Thyroid gland (tissue), 4 donors: ENCODE measurements around the gene GALNTL6.

Source experiments
- CTCF ChIP-seq, 6 experiments: fragments of 200-600 bp in 3 of 6; fragments of 450-650 bp in 3 of 6; sonication (generic) in 3 of 6; IDR thresholded peaks; one replicate each; pipeline ENCODE4 v1.5.1; 2016 to 2019; ENCODE audit warnings: antibody characterized with exemption in 6 of 6, mild to moderate bottlenecking in 2 of 6, inconsistent platforms in 1 of 6, moderate library complexity in 1 of 6
- POLR2A ChIP-seq, 2 donors: fragments of 450-650 bp; IDR thresholded peaks; one replicate each; pipeline ENCODE4 v1.6.1; 2017; ENCODE audit warnings: antibody characterized with exemption in 2 of 2, mild to moderate bottlenecking in 2 of 2, moderate library complexity in 1 of 2

- TF ChIP-seq POLR2A (IDR thresholded peaks at IDR 0.05) = no peak
- no peak for TF ChIP-seq CTCF (IDR thresholded peaks at IDR 0.05)
Measured at GRCh38 chr4:172357006-172357540, 543.9 kb downstream of the GALNTL6 start.
